SU-DHL-6 (cell line): ENCODE data around the gene TRIM58.

Experiments used
- H2AFZ ChIP-seq: fragments of 200-600 bp; sonication (generic); 2 replicates; pipeline ENCODE4 v1.6.1; 2014; ENCODE audit warnings: low read depth, mild to moderate bottlenecking, moderate library complexity, mixed read lengths, antibody characterized with exemption, low read length; ENCODE audit not compliant: severe bottlenecking
- H3F3A ChIP-seq: fragments of 200-600 bp; shearing (Covaris generic); 2 replicates; pipeline ENCODE4 v1.6.0; 2016; ENCODE audit warnings: antibody characterized with exemption, mild to moderate bottlenecking; ENCODE audit not compliant: insufficient read depth
- H3K27ac ChIP-seq: fragments of 200-600 bp; sonication (generic); 2 replicates; pipeline ENCODE4 v1.5.1; 2016; ENCODE audit warnings: low read depth, mild to moderate bottlenecking, low read length, moderate library complexity, mixed read lengths
- H3K27me3 ChIP-seq: fragments of 200-600 bp; sonication (generic), shearing (Covaris generic); 2 replicates; pipeline ENCODE4 v1.6.0; 2014; ENCODE audit warnings: mild to moderate bottlenecking, low read length
- H3K36me3 ChIP-seq: fragments of 200-600 bp; sonication (generic); 2 replicates; pipeline ENCODE4 v1.6.1; 2014; ENCODE audit warnings: mild to moderate bottlenecking, low read length, mixed read lengths
- H3K4me2 ChIP-seq: fragments of 300-600, 200-600 bp; shearing (Covaris generic), sonication (generic); 2 replicates; pipeline ENCODE4 v1.6.0; 2014; ENCODE audit warnings: low read length, low read depth, mild to moderate bottlenecking; ENCODE audit not compliant: poor library complexity, severe bottlenecking
- H3K4me3 ChIP-seq: fragments of 200-600 bp; sonication (generic); 2 replicates; pipeline ENCODE4 v1.5.1; 2014; ENCODE audit warnings: antibody characterized with exemption, low read length, mild to moderate bottlenecking, mixed read lengths; ENCODE audit not compliant: insufficient read depth, poor library complexity, severe bottlenecking
- H3K79me2 ChIP-seq: fragments of 200-600 bp; sonication (generic); 2 replicates; pipeline ENCODE4 v1.6.1; 2014; ENCODE audit warnings: mild to moderate bottlenecking, low read length, moderate library complexity; ENCODE audit not compliant: insufficient read depth
- H3K9ac ChIP-seq: fragments of 200-600 bp; sonication (generic); 2 replicates; pipeline ENCODE4 v1.7.0; 2014; ENCODE audit warnings: mild to moderate bottlenecking, low read length
- H3K9me2 ChIP-seq: fragments of 200-600 bp; sonication (generic); replicated peaks from 2 replicates; pipeline ENCODE4 v1.6.1; 2014; ENCODE audit warnings: low read length; ENCODE audit not compliant: insufficient read depth
- H3K9me3 ChIP-seq: fragments of 200-600 bp; sonication (generic); 2 replicates; pipeline ENCODE4 v1.6.1; 2014; ENCODE audit warnings: low read length, mixed read lengths; ENCODE audit not compliant: insufficient read depth
- H4K20me1 ChIP-seq: fragments of 200-600 bp; sonication (generic); 2 replicates; pipeline ENCODE4 v1.6.1; 2014; ENCODE audit warnings: low read depth, mild to moderate bottlenecking, antibody characterized with exemption, low read length, moderate library complexity, mixed read lengths
- CTCF ChIP-seq: fragments of 200-600 bp; sonication (generic); IDR thresholded peaks from one replicate; pipeline ENCODE4 v1.5.1; 2017; ENCODE audit warnings: antibody characterized with exemption, mild to moderate bottlenecking, low read length, moderate library complexity; ENCODE audit not compliant: insufficient read depth, poor library complexity, severe bottlenecking
- EZH2phosphoT487 ChIP-seq: fragments of 200-600 bp; sonication (generic), shearing (Covaris generic); conservative IDR thresholded peaks from 2 replicates; pipeline ENCODE4 v1.6.1; 2018; ENCODE audit warnings: mild to moderate bottlenecking, antibody characterized with exemption, low read length, moderate library complexity, mixed read lengths

TRIM58 gene

GRCh38 chr1:247924868-247925267, 67.9 kb downstream of the TRIM58 start, which contains the start of gene OR2AJ1:
TSS of gene OR2AJ1 (plus strand) at chr1:247924889. CDS start at chr1:247933769, 8,880 bp downstream.
- Histone ChIP-seq H3K9me2 (no peaks in the 10 kb centered on the region), H3K36me3 (no peaks in the 10 kb centered on the region), H4K20me1 (no peaks in the 10 kb centered on the region), H3F3A (no peaks in the 10 kb centered on the region), H3K9me3 (no peaks in the 10 kb centered on the region), H3K79me2 (no peaks in the 10 kb centered on the region), H3K27ac (no peak within 1 kb of the TSS), H3K9ac (no peak within 1 kb of the TSS), H3K4me3 (no peak within 1 kb of the TSS), H2AFZ (no peak within 1 kb of the TSS), H3K27me3 (no peaks in the 10 kb centered on the region), H3K4me2 (no peak within 1 kb of the TSS)
- no peak for TF ChIP-seq CTCF
- no peak for TF ChIP-seq EZH2phosphoT487
